ENCODE results near the gene DDX20.

DNA sequence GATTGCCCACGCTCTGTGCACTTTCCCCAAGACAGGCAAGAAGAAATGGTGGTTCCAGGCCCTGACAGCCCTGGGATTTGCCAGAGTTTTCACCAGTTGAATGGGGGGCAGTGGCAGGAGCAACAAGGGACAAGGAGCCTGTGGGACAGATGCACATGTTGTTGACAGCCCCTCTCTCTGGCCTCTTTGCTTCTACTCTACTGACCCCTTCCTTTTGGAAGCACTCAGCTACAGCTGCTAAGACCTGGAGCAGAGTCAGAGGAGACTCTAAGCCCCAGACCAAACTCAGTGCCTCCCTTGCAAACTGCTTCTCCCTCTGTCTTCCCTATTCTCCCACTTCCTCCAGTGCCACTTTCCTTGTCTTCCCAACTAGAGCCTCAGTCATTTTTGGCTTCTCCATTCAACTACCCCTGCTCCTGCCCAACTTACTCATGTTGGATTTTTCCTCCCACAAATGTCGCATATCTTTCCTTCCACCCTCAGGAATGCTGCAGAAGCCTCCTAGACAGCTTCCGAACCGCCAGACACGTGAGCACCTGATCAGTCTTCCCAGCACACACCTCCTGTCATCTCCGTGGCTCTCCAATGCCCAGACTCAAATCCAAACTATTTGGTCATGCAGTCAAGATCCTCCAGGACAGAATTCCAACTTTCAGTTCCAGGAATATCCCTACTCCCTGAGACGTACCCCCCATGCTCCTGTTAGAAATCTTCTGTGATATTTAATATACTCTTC lies 25.6 kb upstream of the DDX20 start:
- TF ChIP-seq POLR2A (IDR thresholded peaks at IDR 0.05; ENCODE audit: low read depth, low read length) = no peak
- no peak for TF ChIP-seq TAF1 (IDR thresholded peaks at IDR 0.05; ENCODE audit: low read depth, low read length)
- no peak for TF ChIP-seq POLR2AphosphoS5 (IDR thresholded peaks at IDR 0.05; ENCODE audit: low read depth, low read length)
- no peak for TF ChIP-seq POU2F2 (IDR thresholded peaks at IDR 0.05; ENCODE audit: low read depth, low read length)
- TF ChIP-seq PAX5 (IDR thresholded peaks at IDR 0.05; ENCODE audit: insufficient read depth, low read length, severe bottlenecking) = no peak
- TF ChIP-seq SPI1 (IDR thresholded peaks at IDR 0.05; ENCODE audit: low read depth, low read length) = no peak

All from GM12891 (cell line).